ENCODE results near the gene HINT2.

Gene HINT2

DNA sequence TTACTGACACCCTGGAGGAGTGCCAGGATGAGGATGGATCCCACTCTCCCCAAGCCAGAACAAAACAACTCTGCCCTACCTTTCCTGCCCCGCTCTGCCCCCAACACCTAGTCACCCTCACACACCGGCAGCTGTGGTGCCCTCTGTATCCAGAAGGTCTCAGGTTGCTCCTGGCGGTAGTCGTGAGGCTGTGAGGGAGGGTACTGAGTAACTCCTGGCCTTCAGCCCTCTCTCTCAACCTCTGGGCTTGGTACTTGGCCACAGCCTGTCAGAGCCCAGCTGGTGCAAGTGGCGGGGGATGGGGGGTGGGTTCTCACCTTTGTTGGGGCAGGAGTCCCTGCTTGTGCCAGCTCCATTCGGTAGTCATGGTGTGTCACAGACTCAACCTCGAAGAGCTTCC, 4.7 kb downstream of the HINT2 start:
- H3K4me3 ChIP-seq (ENCODE audit: low read depth in 1 of 2, low read length in 1 of 2) = no peak overlapping the region
- H3K36me3 ChIP-seq = no peaks in the 10 kb centered on the region
- H3K27ac ChIP-seq = no peak overlapping the region
- TF ChIP-seq, protein P1, sequence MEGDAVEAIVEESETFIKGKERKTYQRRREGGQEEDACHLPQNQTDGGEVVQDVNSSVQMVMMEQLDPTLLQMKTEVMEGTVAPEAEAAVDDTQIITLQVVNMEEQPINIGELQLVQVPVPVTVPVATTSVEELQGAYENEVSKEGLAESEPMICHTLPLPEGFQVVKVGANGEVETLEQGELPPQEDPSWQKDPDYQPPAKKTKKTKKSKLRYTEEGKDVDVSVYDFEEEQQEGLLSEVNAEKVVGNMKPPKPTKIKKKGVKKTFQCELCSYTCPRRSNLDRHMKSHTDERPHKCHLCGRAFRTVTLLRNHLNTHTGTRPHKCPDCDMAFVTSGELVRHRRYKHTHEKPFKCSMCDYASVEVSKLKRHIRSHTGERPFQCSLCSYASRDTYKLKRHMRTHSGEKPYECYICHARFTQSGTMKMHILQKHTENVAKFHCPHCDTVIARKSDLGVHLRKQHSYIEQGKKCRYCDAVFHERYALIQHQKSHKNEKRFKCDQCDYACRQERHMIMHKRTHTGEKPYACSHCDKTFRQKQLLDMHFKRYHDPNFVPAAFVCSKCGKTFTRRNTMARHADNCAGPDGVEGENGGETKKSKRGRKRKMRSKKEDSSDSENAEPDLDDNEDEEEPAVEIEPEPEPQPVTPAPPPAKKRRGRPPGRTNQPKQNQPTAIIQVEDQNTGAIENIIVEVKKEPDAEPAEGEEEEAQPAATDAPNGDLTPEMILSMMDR (IDR thresholded peaks at IDR 0.05) = no peak
- peaks cover under 1% of the 10 kb centered on the region for H3K27me3 ChIP-seq
- H3K4me1 ChIP-seq (ENCODE audit: control insufficient read depth in 1 of 2, insufficient read depth in 1 of 2, low read depth in 1 of 2, low read length in 1 of 2) = peaks cover 23 to 25% of the 10 kb centered on the region in 2 experiments
- no peaks in the 10 kb centered on the region for H3K9me3 ChIP-seq

DNA sequence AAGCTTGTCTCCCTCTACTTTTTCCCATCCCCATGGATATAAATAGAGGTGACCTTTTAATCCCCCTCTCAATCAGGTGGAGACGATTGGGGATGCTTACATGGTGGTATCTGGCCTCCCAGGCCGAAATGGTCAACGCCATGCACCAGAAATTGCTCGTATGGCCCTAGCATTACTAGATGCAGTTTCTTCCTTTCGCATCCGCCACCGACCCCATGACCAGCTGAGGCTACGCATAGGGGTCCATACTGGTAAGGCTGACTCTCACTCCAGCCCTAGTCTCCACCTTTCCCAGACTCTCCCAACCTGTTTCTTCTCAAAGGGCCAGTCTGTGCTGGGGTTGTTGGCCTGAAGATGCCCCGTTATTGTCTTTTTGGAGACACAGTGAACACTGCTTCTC, 6.4 kb downstream of the HINT2 start:
- H3K9me3 ChIP-seq = no peaks in the 10 kb centered on the region
- H3K4me1 ChIP-seq (ENCODE audit: control insufficient read depth in 1 of 2, insufficient read depth in 1 of 2, low read depth in 1 of 2, low read length in 1 of 2) = peaks cover 13 to 14% of the 10 kb centered on the region in 2 experiments
- no peak overlapping the region for H3K4me3 ChIP-seq (ENCODE audit: low read depth in 1 of 2, low read length in 1 of 2)
- H3K36me3 ChIP-seq = no peaks in the 10 kb centered on the region
- H3K27ac ChIP-seq = no peak overlapping the region
- H3K27me3 ChIP-seq = peaks cover 10% of the 10 kb centered on the region
- TF ChIP-seq, protein P1 (IDR thresholded peaks at IDR 0.05) = no peak

DNA sequence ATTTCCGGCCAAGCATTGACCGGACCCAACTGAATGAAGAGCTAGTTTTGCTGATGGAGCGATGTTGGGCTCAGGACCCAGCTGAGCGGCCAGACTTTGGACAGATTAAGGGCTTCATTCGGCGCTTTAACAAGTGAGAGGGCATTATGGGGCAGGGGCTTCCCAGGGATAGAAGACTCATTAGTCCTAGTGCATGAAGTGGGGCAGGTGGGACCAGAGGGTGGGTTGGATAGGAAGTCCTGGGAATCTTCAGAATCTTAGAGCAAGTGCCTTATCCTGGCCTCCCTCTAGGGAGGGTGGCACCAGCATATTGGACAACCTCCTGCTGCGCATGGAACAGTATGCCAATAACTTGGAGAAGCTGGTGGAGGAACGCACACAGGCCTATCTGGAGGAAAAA, 8.7 kb downstream of the HINT2 start:
- no peaks in the 10 kb centered on the region for H3K4me1 ChIP-seq (ENCODE audit: control insufficient read depth in 1 of 2, insufficient read depth in 1 of 2, low read depth in 1 of 2, low read length in 1 of 2)
- H3K27me3 ChIP-seq = peaks cover 10% of the 10 kb centered on the region
- no peaks in the 10 kb centered on the region for H3K36me3 ChIP-seq
- no peak overlapping the region for H3K4me3 ChIP-seq (ENCODE audit: low read depth in 1 of 2, low read length in 1 of 2)
- no peak overlapping the region for H3K27ac ChIP-seq
- no peaks in the 10 kb centered on the region for H3K9me3 ChIP-seq
- TF ChIP-seq, protein P1 (IDR thresholded peaks at IDR 0.05) = no peak

DNA sequence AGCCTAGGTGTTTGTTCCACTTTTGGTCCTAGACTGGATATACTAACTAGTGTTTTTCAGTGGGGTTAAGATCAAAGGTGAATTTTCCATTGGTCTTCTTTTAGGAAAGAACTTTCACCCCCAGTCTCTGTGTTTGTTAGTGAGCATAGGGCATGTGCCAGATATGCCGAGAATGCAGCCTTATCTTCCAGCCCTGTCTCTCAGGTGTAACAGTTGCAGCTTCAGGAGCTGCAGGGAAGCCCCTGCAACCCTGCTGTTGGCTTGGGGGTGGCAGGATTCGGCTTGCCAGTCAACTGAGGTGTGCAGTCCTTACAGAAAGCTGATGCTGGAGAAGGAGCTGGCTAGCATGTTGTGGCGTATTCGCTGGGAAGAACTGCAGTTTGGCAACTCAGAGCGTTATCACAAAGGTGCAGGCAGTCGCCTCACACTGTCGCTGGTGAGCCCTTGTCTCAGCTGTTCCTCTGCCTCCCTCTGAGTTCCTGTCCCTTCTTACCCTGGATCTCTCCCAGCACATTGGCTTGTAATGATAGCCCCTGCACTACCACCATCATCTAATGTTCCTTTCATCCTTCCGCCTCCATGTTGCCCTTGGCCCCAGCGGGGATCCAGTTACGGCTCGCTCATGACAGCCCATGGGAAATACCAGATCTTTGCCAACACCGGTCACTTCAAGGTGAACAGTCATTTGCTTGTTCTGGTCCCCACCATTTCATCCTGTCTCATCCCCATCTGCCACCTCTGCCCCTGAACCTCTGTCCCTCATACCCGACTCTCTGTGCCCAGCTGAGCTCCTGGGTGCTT, 13.3 kb downstream of the HINT2 start:
- Histone ChIP-seq H3K27me3 (peaks cover 10% of the 10 kb centered on the region), H3K27ac (no peak overlapping the region), H3K4me1 (ENCODE audit: control insufficient read depth in 1 of 2, insufficient read depth in 1 of 2, low read depth in 1 of 2, low read length in 1 of 2) (no peaks in the 10 kb centered on the region), H3K4me3 (ENCODE audit: low read depth in 1 of 2, low read length in 1 of 2) (no peak overlapping the region), H3K9me3 (no peaks in the 10 kb centered on the region), H3K36me3 (no peaks in the 10 kb centered on the region)
- TF ChIP-seq, protein P1 (IDR thresholded peaks at IDR 0.05) = no peak

DNA sequence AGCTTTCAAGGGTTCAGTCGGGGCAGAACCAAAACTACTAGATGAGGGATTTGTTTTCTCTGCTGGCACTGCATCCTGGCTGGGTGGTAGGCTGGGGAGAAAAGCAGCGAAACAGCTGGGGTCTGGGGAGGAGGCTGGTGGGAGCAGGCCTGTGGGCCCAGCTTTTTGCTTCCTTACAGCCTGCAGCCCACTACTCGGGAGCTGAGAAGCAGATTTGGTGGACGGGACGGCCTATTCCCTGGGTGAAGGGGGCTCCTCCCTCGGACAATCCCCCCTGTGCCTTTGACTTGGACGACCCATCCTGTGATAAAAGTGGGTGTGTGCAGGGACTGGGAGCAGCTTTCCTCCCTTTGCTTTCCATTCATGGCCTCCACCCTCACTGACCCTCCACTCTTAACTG, 14.3 kb downstream of the HINT2 start:
- Histone ChIP-seq H3K27ac (no peak overlapping the region), H3K36me3 (no peaks in the 10 kb centered on the region), H3K27me3 (peaks cover 10% of the 10 kb centered on the region), H3K9me3 (no peaks in the 10 kb centered on the region), H3K4me1 (ENCODE audit: control insufficient read depth in 1 of 2, insufficient read depth in 1 of 2, low read depth in 1 of 2, low read length in 1 of 2) (no peaks in the 10 kb centered on the region), H3K4me3 (ENCODE audit: low read depth in 1 of 2, low read length in 1 of 2) (no peak overlapping the region)
- TF ChIP-seq, protein P1 (IDR thresholded peaks at IDR 0.05) = no peak
